GM12864 (cell line): ENCODE measurements around the gene BRMS1L.
"Not testable (repeated sequence)": the region's sequence is repeated elsewhere in the genome, so short reads cannot be mapped to it uniquely, and the experiment has no call there.

ENCODE experiments used
- DNase-seq: peaks from one replicate; pipeline ENCODE4 v3.0.0-alpha.2; 2011; ENCODE audit warnings: low read depth
- H3K4me3 ChIP-seq: 2 replicates; pipeline ENCODE4 v1.5.1; 2011; ENCODE audit warnings: mild to moderate bottlenecking, low read depth, low read length, control low read depth
- CTCF ChIP-seq: IDR thresholded peaks from 2 replicates; pipeline ENCODE4 v1.5.1; 2011; ENCODE audit warnings: low read depth, mild to moderate bottlenecking, moderate library complexity, low read length, control low read depth, inconsistent platforms; ENCODE audit errors: missing control alignments

Gene BRMS1L

GRCh38 chr14:35826218-35826951, at the start of gene BRMS1L:
TSS of gene BRMS1L (plus strand) at chr14:35826338. CDS start at chr14:35826517, 179 bp downstream.
- peak within 1 kb of the TSS; percentile 71 for H3K4me3 ChIP-seq
- TF ChIP-seq CTCF: no peak
- peak; percentile 97 for DNase-seq

GRCh38 chr14:35776823-35777222, 49.3 kb upstream of the BRMS1L start:
- no peak overlapping the region for H3K4me3 ChIP-seq
- TF ChIP-seq CTCF: no peak
- no peak for DNase-seq

GRCh38 chr14:35777550-35777949, 48.6 kb upstream of the BRMS1L start:
- not testable (repeated sequence) for DNase-seq, H3K4me3 ChIP-seq

- no peak for TF ChIP-seq CTCF
- DNase-seq: no peak
- H3K4me3 ChIP-seq: no peak overlapping the region
Observed at GRCh38 chr14:35779368-35779767, 46.8 kb upstream of the BRMS1L start.

- no peak for DNase-seq
- H3K4me3 ChIP-seq: no peak overlapping the region
- TF ChIP-seq CTCF: no peak
Observed at GRCh38 chr14:35783699-35784098, 42.4 kb upstream of the BRMS1L start.

GRCh38 chr14:35786856-35787255, 39.3 kb upstream of the BRMS1L start:
- no peak for TF ChIP-seq CTCF
- DNase-seq: no peak
- no peak overlapping the region for H3K4me3 ChIP-seq

- H3K4me3 ChIP-seq: no peak overlapping the region
- no peak for DNase-seq
- no peak for TF ChIP-seq CTCF
Observed at GRCh38 chr14:35789651-35790050, 36.5 kb upstream of the BRMS1L start.
